ENCODE measurements around the gene MAGI2.

The MAGI2 gene

GRCh38 chr7:79301419-79301818 is 152.0 kb downstream of the MAGI2 start:
- no peak for DNase-seq
- no peak for ATAC-seq

GRCh38 chr7:79300573-79300972 is 152.9 kb downstream of the MAGI2 start:
- DNase-seq (no peak), ATAC-seq (no peak)

- no peak for ATAC-seq
- DNase-seq = no peak
Measured at GRCh38 chr7:79298145-79298760, 155.2 kb downstream of the MAGI2 start.

- no peak for DNase-seq
- no peak for ATAC-seq
Measured at GRCh38 chr7:79296553-79297320, 156.7 kb downstream of the MAGI2 start.

- ATAC-seq = no peak
- DNase-seq = no peak
Measured at GRCh38 chr7:79293655-79294142, 159.8 kb downstream of the MAGI2 start.

- DNase-seq (no peak), ATAC-seq (no peak)
Measured at GRCh38 chr7:79292834-79293233, 160.6 kb downstream of the MAGI2 start.

GRCh38 chr7:79291498-79291865 is 162.0 kb downstream of the MAGI2 start:
- no peak for ATAC-seq
- DNase-seq = no peak

GRCh38 chr7:79290841-79291497 is 162.5 kb downstream of the MAGI2 start:
- DNase-seq = no peak
- no peak for ATAC-seq

GRCh38 chr7:79290398-79290797 is 163.1 kb downstream of the MAGI2 start:
- ATAC-seq (no peak), DNase-seq (no peak)

- ATAC-seq = no peak
- DNase-seq = no peak
Measured at GRCh38 chr7:79288655-79289054, 164.8 kb downstream of the MAGI2 start.

- ATAC-seq (no peak), DNase-seq (no peak)
Measured at GRCh38 chr7:79287981-79288380, 165.5 kb downstream of the MAGI2 start.

GRCh38 chr7:79286181-79286580 is 167.3 kb downstream of the MAGI2 start:
- no peak for ATAC-seq
- DNase-seq = no peak

- no peak for DNase-seq
- no peak for ATAC-seq
Measured at GRCh38 chr7:79285756-79286155, 167.7 kb downstream of the MAGI2 start.

- DNase-seq (no peak), ATAC-seq (no peak)
Measured at GRCh38 chr7:79284211-79284610, 169.3 kb downstream of the MAGI2 start.

GRCh38 chr7:79282882-79283602 is 170.4 kb downstream of the MAGI2 start:
- ATAC-seq = no peak
- no peak for DNase-seq

GRCh38 chr7:79282070-79282694 is 171.3 kb downstream of the MAGI2 start:
- no peak for DNase-seq
- ATAC-seq = no peak

GRCh38 chr7:79281426-79281825 is 172.0 kb downstream of the MAGI2 start:
- DNase-seq (no peak), ATAC-seq (no peak)

- no peak for ATAC-seq
- DNase-seq = no peak
Measured at GRCh38 chr7:79272938-79273337, 180.5 kb downstream of the MAGI2 start.

GRCh38 chr7:79272066-79272669 is 181.3 kb downstream of the MAGI2 start:
- ATAC-seq (no peak), DNase-seq (no peak)

GRCh38 chr7:79268730-79269129 is 184.7 kb downstream of the MAGI2 start:
- DNase-seq (no peak), ATAC-seq (no peak)

GRCh38 chr7:79258826-79259225 is 194.6 kb downstream of the MAGI2 start:
- no peak for DNase-seq
- no peak for ATAC-seq

GRCh38 chr7:79257959-79258358 is 195.5 kb downstream of the MAGI2 start:
- ATAC-seq = no peak
- no peak for DNase-seq
